H1 (cell line): Measurements from ENCODE around the gene FXYD3. TPM values are rescaled to one million over a fixed set of nuclear protein-coding genes. Genes with fewer than 3 reads are reported as not detected.

ENCODE experiments used
- CTCF ChIA-PET: fragments of 300-600 bp; sonication (Branson Sonifier 250); formaldehyde crosslinking; loops from one replicate; lab custom pipeline; 2021; ENCODE audit not compliant: partially characterized antibody; lab: Charles Lee
- POLR2A ChIA-PET: fragments of 300-600 bp; sonication (Branson Sonifier 250); formaldehyde crosslinking; loops from one replicate; lab custom pipeline; 2021; ENCODE audit warnings: inconsistent platforms; ENCODE audit not compliant: partially characterized antibody; lab: Charles Lee
- DNase-seq, 2 experiments: peaks; one replicate each; pipeline versions ENCODE4 v3.0.0 to v3.0.0-alpha.2; 2010 to 2022; ENCODE audit warnings: low spot score in 2 of 2, low read depth in 1 of 2, mixed read lengths in 1 of 2
- FAIRE-seq: peaks from 2 replicates; lab custom pipeline; 2011; peaks lifted over from hg19 to GRCh38; lab: Jason Lieb, UNC
- H2AFZ ChIP-seq: 2 replicates; pipeline ENCODE4 v1.8.1; 2012; ENCODE audit warnings: low read length, inconsistent platforms
- H2AK5ac ChIP-seq: 2 replicates; pipeline ENCODE4 v1.6.1; 2013; ENCODE audit warnings: low read depth, low read length
- H2BK120ac ChIP-seq: replicated peaks from 2 replicates; pipeline ENCODE3; 2013; ENCODE audit warnings: low read depth, low read length, inconsistent platforms
- H2BK12ac ChIP-seq: 2 replicates; pipeline ENCODE4 v1.6.1; 2013; ENCODE audit warnings: low read depth, low read length
- H2BK15ac ChIP-seq: 2 replicates; pipeline ENCODE4 v1.6.1; 2013; ENCODE audit warnings: low read length
- H2BK20ac ChIP-seq: 2 replicates; pipeline ENCODE4 v1.6.1; 2013; ENCODE audit warnings: low read length
- H2BK5ac ChIP-seq: 2 replicates; pipeline ENCODE4 v1.6.1; 2013; ENCODE audit warnings: low read depth, low read length
- H3K14ac ChIP-seq: 2 replicates; pipeline ENCODE4 v1.6.1; 2013; ENCODE audit warnings: inconsistent platforms; ENCODE audit not compliant: insufficient read length
- H3K18ac ChIP-seq: 2 replicates; pipeline ENCODE4 v1.6.1; 2013; ENCODE audit warnings: low read length; ENCODE audit errors: extremely low read depth
- H3K23ac ChIP-seq: 2 replicates; pipeline ENCODE4 v1.6.1; 2013; ENCODE audit warnings: inconsistent platforms; ENCODE audit not compliant: insufficient read length
- H3K23me2 ChIP-seq: 2 replicates; pipeline ENCODE4 v1.6.1; 2013; ENCODE audit warnings: low read depth, low read length
- H3K27ac ChIP-seq: 2 replicates; pipeline ENCODE4 v1.6.1; 2011; ENCODE audit warnings: low read depth, low read length, inconsistent platforms
- H3K27me3 ChIP-seq, 4 experiments: replicated peaks in 1 of 4; 1 replicate in 1 of 4; 2 replicates in 3 of 4; pipeline versions ENCODE4 v1.6.1 to v1.8.1; 2011 to 2013; ENCODE audit warnings: low read length in 3 of 4, mild to moderate bottlenecking in 3 of 4, inconsistent platforms in 2 of 4, mixed read lengths in 2 of 4, moderate library complexity in 1 of 4; ENCODE audit not compliant: control insufficient read depth in 3 of 4, insufficient read depth in 3 of 4; ENCODE audit errors: extremely low read depth in 1 of 4
- H3K36me3 ChIP-seq, 4 experiments: 2 replicates each; pipeline versions ENCODE4 v1.6.1 to v1.8.1; 2011 to 2013; ENCODE audit warnings: mild to moderate bottlenecking in 4 of 4, low read length in 3 of 4, moderate library complexity in 2 of 4, control low read depth in 1 of 4, inconsistent platforms in 1 of 4; ENCODE audit not compliant: insufficient read depth in 4 of 4, control insufficient read depth in 2 of 4
- H3K4ac ChIP-seq: replicated peaks from 2 replicates; pipeline ENCODE3; 2013; ENCODE audit warnings: low read length, low read depth, mixed read lengths, inconsistent platforms; ENCODE audit not compliant: insufficient read length
- H3K4me1 ChIP-seq, 4 experiments: replicated peaks in 1 of 4; 1 replicate in 1 of 4; 2 replicates in 3 of 4; pipeline versions ENCODE4 v1.6.1 to v1.8.1; 2011 to 2013; ENCODE audit warnings: low read length in 3 of 4, inconsistent platforms in 2 of 4, mixed read lengths in 1 of 4; ENCODE audit not compliant: insufficient read depth in 4 of 4, control insufficient read depth in 3 of 4
- H3K4me2 ChIP-seq, 2 experiments: 2 replicates each; pipeline versions ENCODE4 v1.6.1 to v1.8.1; 2011 to 2013; ENCODE audit warnings: low read depth in 2 of 2, low read length in 2 of 2, control low read depth in 1 of 2, inconsistent platforms in 1 of 2, mild to moderate bottlenecking in 1 of 2; ENCODE audit not compliant: insufficient read depth in 1 of 2
- H3K4me3 ChIP-seq, 4 experiments: fragments of 200-600, 300-600 bp in 1 of 4; sonication (generic), shearing (Covaris generic), sonication (Bioruptor Twin) in 1 of 4; 2 replicates each; pipeline versions ENCODE4 v1.5.1 to v1.8.1; 2011 to 2016; ENCODE audit warnings: low read length in 4 of 4, low read depth in 3 of 4, control low read depth in 2 of 4, inconsistent platforms in 2 of 4, mild to moderate bottlenecking in 2 of 4, mixed read lengths in 1 of 4, moderate library complexity in 1 of 4; ENCODE audit not compliant: insufficient read depth in 2 of 4; ENCODE audit errors: extremely low read depth in 1 of 4
- H3K56ac ChIP-seq: replicated peaks from 2 replicates; pipeline ENCODE3; 2013; ENCODE audit warnings: low read depth, mild to moderate bottlenecking, mixed read lengths, low read length, inconsistent platforms; ENCODE audit not compliant: insufficient read length
- H3K79me1 ChIP-seq: 2 replicates; pipeline ENCODE4 v1.6.1; 2013; ENCODE audit warnings: low read depth, low read length, control low read depth
- H3K79me2 ChIP-seq, 2 experiments: 2 replicates each; pipeline versions ENCODE4 v1.6.1 to v1.8.1; 2012 to 2013; ENCODE audit warnings: low read length in 2 of 2, mild to moderate bottlenecking in 2 of 2, inconsistent platforms in 1 of 2; ENCODE audit not compliant: insufficient read depth in 2 of 2, control insufficient read depth in 1 of 2
- H3K9ac ChIP-seq, 4 experiments: replicated peaks in 1 of 4; 1 replicate in 1 of 4; 2 replicates in 3 of 4; pipeline versions ENCODE4 v1.6.1 to v1.8.1; 2011 to 2013; ENCODE audit warnings: low read depth in 3 of 4, low read length in 3 of 4, control low read depth in 2 of 4, mild to moderate bottlenecking in 2 of 4, moderate library complexity in 2 of 4, inconsistent platforms in 1 of 4; ENCODE audit errors: extremely low read depth in 1 of 4
- H3K9me3 ChIP-seq, 2 experiments: 2 replicates each; pipeline versions ENCODE4 v1.6.1 to v1.8.1; 2012 to 2013; ENCODE audit warnings: mild to moderate bottlenecking in 2 of 2, moderate library complexity in 2 of 2, control low read depth in 1 of 2, inconsistent platforms in 1 of 2, low read depth in 1 of 2, low read length in 1 of 2, mixed read lengths in 1 of 2; ENCODE audit not compliant: insufficient read depth in 2 of 2
- H4K20me1 ChIP-seq, 2 experiments: replicated peaks in 1 of 2; 2 replicates each; pipeline versions ENCODE3 to v1.8.1; 2011 to 2013; ENCODE audit warnings: inconsistent platforms in 2 of 2, low read length in 2 of 2, mild to moderate bottlenecking in 1 of 2; ENCODE audit not compliant: insufficient read depth in 2 of 2, control insufficient read depth in 1 of 2
- H4K5ac ChIP-seq: 2 replicates; pipeline ENCODE4 v1.6.1; 2013; ENCODE audit warnings: low read length, low read depth, mixed read lengths, inconsistent platforms; ENCODE audit not compliant: insufficient read length
- H4K8ac ChIP-seq: 2 replicates; pipeline ENCODE4 v1.8.0; 2013; ENCODE audit warnings: mild to moderate bottlenecking, moderate library complexity, low read length, inconsistent platforms; ENCODE audit not compliant: insufficient read depth; ENCODE audit errors: extremely low read depth
- H4K91ac ChIP-seq: replicated peaks from 2 replicates; pipeline ENCODE3; 2013; ENCODE audit warnings: low read length, mixed read lengths, inconsistent platforms; ENCODE audit not compliant: insufficient read length
- ASH2L ChIP-seq: fragments of 200-600, 300-600 bp; sonication (generic); IDR thresholded peaks from one replicate; pipeline ENCODE4 v1.7.1; 2017; ENCODE audit warnings: low read length
- EZH2 ChIP-seq: fragments of 200-600 bp; sonication (generic); IDR thresholded peaks from 2 replicates; pipeline ENCODE4 v1.7.1; 2012; ENCODE audit warnings: low read depth, mild to moderate bottlenecking, moderate library complexity, low read length, inconsistent platforms; ENCODE audit not compliant: severe bottlenecking
- HDAC6 ChIP-seq: IDR thresholded peaks from one replicate; pipeline ENCODE4 v1.7.1; 2012; ENCODE audit warnings: low read depth, mild to moderate bottlenecking, inconsistent platforms, low read length, moderate library complexity
- KDM1A ChIP-seq: fragments of 200-600, 300-600 bp; sonication (generic); IDR thresholded peaks from 2 replicates; pipeline ENCODE4 v1.7.1; 2016; ENCODE audit warnings: mild to moderate bottlenecking, low read length, borderline replicate concordance
- POU5F1 ChIP-seq: IDR thresholded peaks from 2 replicates; pipeline ENCODE4 v1.6.1; 2011; ENCODE audit warnings: low read depth, mild to moderate bottlenecking, low read length, moderate library complexity
- WGBS, 2 experiments: shearing (Covaris generic) in 1 of 2; methylation state at CpG; one replicate each; pipeline versions ENCODE4 v1.1.6 to v1.1.7; 2013 to 2015; ENCODE audit warnings: low lambda C conversion rate in 2 of 2, mixed read lengths in 2 of 2, inconsistent platforms in 1 of 2, low coverage in 1 of 2, missing lambda C conversion rate in 1 of 2; ENCODE audit not compliant: insufficient replicate concordance in 2 of 2, insufficient coverage in 1 of 2, insufficient read length in 1 of 2; ENCODE audit errors: extremely low coverage in 1 of 2, missing lambda C conversion rate in 1 of 2; 5-methylcytosine and 5-hydroxymethylcytosine counted together
- polyA plus RNA-seq, 7 experiments: library from polyadenylated mRNA; depleted of rRNA in 3 of 7; stranded (reverse) in 5 of 7; unstranded in 2 of 7; fragments of >200 nt in 5 of 7; fragments of 200-250 nt in 2 of 7; gene quantifications; 1 replicate in 5 of 7; 2 replicates in 1 of 7; 4 replicates in 1 of 7; pipeline versions ENCODE4 v1.2.1 to v1.2.3, GENCODE V29; 2011 to 2013; ENCODE audit warnings: missing spikeins in 2 of 7, mixed read lengths in 2 of 7
- total RNA-seq: library from RNA; stranded (reverse); fragmentation: NEBNext Ultra II Directional; extraction: Animal tissue kit (Norgen Biotek cat#: 25700); gene quantifications from 2 replicates; pipeline ENCODE4 v1.2.1, GENCODE V29; 2021

FXYD3 gene
- total and polyA plus RNA-seq, 2 of the 8 experiments (the other 6 are each of a cell fraction or from before 2014, with no cell fraction given), result 0.33 TPM; not detected in 1

DNA sequence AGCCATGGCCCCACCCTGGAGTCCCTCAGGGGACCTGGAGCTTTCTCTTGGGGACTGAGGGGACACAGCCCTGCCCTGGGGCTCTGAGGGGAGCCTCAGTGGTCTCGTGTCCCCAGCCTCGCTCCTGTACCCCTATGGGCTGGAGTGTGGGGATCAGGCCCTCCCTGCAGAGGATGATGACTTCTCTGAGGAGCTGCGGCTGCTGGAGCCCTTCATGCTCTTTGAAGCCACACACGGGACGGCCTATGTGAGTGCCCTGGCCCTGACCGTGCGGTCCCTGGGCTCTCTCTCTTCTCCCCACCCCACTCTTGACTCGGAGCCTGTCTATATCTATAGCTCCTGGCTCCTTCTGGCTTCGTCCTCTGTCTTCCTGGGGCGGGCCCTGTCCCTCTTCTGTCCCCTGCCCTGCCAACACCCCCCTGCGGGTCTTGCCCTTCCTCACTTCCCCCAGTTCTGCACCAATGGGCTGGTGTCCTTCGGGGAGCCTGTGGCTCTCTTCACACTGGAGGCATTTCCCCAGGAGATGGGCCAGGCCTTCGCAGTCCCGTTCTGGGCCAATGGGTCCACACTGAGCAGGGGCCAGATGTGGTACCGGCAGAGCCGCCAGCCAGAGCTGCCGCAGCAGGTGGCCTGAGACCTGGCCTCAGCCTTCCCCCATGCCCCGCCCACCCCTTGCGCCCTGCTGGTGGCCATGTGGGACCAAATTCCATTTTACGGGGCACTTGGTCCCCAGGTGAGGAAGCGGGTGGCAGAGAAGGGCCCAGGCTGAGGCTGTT lies 41.0 kb upstream of the FXYD3 start:
- Histone ChIP-seq H4K8ac (peak overlapping the region; percentile 60), H3K4me2 (no peak overlapping the region), H3K36me3 (no peaks in the 10 kb centered on the region), H3K79me1 (no peaks in the 10 kb centered on the region), H3K56ac (no peak overlapping the region), H3K18ac (no peak overlapping the region; the same call in 1 of the 2 replicates), H3K9me3 (peaks cover 3 to 4% of the 10 kb centered on the region in 2 experiments; a peak in 3 of 4 replicates), H2AK5ac (no peak overlapping the region), H2BK20ac (no peak overlapping the region), H3K23me2 (no peaks in the 10 kb centered on the region; the same call in 1 of the 2 replicates), H4K5ac (no peak overlapping the region), H3K27ac (no peak overlapping the region), H2BK15ac (no peak overlapping the region; the same call in 1 of the 2 replicates), H4K20me1 (no peaks in the 10 kb centered on the region), H2BK5ac (no peak overlapping the region), H3K4me1 (peaks cover 0 to 3% (median 2%) of the 10 kb centered on the region in 4 experiments; a peak in 2 of 7 replicates), H3K9ac (no peak overlapping the region), H3K23ac (no peak overlapping the region), H3K4ac (no peak overlapping the region), H3K27me3 (no peaks in the 10 kb centered on the region; a peak in 2 of 7 replicates), H4K91ac (peak overlapping the region; percentile 54), H3K14ac (no peak overlapping the region), H3K4me3 (no peak overlapping the region), H2BK120ac (no peak overlapping the region), H3K79me2 (no peaks in the 10 kb centered on the region), H2BK12ac (peak overlapping the region; percentile 68; the same call in 1 of the 2 replicates), H2AFZ (no peak overlapping the region)
- DNase-seq, result no peak
- no peak for TF ChIP-seq HDAC6
- no peak for TF ChIP-seq EZH2
- no peak for TF ChIP-seq ASH2L
- TF ChIP-seq POU5F1, result no peak
- no peak for TF ChIP-seq KDM1A
- no peak for FAIRE-seq
- ChIA-PET POLR2A (interaction anchor here (0.9 kb wide), 2 partner anchors 11 to 189 kb away, joined by 3 read pairs; no protein-coding TSS in a partner anchor), CTCF (interaction anchor here (0.6 to 1.9 kb wide), 6 partner anchors 8 to 171 kb away, joined by 3 to 7 read pairs (median 6); partner anchors contain the start of gene LGI4)
- WGBS, 2 experiments, result 91% methylated on average over 18 of the region's 21 CpGs; no CpG with 5 or more reads in 1 of the 2 experiments
